HG03103 (cell line): ENCODE data around the gene SMARCC1.
"Not testable (repeated sequence)": the region's sequence is repeated elsewhere in the genome, so short reads cannot be mapped to it uniquely, and the experiment has no call there.

Experiments
- ATAC-seq: cut with Tn5 transposase; IDR thresholded peaks from one replicate; pipeline ENCODE4 v1.9.1; 2021; ENCODE audit warnings: low read depth; ENCODE audit not compliant: unreplicated experiment

The SMARCC1 gene

DNA sequence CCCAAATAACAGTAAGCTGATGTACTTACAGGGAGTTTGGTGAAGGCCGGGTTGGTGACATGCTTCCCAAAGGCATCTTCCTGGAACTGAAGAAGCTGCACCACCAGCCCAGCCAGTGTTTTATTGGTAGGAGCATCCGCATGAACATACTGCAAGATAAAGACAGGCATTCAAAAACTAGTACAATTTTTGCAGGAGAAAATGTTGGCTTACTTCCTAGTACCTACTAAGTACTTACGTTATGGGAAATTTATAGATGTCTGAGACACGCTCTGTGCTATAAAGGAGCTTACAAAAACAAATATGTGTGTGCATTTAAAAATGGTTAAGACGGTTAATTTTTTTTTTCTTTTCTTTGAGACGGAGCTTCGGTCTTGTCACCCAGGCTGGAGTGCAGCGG, 8.9 kb downstream of the SMARCC1 start:
- no peak for ATAC-seq

DNA sequence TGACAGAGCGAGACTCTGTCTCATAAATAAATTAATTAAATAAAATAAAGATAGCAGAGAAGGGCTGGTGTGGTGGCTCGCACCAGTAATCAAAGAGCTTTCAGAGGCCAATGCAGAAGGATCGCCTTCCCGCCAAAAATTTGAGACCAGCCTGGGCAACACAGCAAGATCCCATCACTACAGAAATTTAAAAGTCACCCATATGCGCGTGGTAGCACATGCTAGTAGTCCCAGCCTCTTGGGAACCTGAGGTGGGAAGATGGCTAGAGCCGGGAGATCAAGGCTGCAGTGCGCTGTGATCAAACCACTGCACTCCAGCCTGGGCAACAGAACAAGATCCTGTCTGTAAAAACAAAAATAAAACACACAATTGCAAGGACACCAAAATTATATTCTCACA, 9.6 kb downstream of the SMARCC1 start:
- no peak for ATAC-seq

DNA sequence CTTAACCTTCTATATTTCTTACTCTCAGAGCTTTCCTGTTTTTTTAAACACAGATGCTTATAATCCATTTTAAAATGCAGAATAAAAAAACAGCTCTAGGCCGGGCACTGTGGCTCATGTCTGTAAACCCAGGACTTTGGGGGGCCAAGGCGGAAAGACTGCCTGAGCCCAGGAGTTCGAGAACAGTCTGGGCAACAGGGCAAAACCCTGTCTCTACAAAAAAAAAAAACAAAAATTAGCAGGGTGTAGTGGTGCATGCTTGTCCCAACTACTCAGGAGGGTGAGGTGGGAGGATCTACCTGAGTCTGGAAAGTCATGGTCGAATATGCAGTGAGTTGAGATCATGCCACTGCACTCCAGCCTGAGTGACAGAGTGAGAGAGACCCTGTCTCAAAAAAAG, 15.5 kb downstream of the SMARCC1 start:
- ATAC-seq, result no peak

DNA sequence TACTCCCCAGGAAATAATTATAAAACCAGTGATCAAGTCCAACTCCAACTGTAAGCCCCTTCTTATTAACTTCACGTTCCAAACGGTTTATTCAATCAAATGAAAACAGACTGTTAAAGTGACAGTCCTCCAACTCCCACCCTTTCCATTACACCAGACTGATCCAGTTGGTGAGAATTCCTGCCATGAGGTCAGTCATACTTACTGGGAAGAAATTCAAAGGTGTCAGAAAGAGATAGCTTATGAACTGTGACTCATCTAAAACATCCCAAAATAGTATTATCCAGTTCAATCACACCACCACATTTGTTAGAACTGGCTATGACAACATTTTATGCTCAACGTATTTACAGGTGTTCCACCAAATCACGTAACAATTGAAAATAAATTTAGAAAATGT, 19.5 kb downstream of the SMARCC1 start:
- no peak for ATAC-seq

DNA sequence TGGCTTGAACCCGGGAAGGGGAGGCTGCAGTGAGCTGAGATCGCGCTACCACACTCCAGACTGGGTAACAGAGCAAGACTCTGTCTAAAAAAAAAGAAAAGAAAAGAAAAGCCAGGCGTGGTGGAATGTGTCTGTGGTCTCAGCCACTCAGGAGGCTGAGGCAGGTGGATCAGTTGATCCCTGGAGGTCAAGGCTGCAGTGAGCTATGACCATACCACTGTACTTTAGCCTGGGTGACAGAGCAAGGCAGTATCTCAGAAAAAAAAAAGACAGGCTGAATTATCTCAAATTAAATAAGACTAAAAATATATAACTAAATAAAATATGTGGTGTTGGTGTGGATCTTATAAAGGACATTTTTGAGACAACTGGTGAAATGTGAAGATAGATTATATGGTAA, 20.6 kb downstream of the SMARCC1 start:
- ATAC-seq, result no peak

DNA sequence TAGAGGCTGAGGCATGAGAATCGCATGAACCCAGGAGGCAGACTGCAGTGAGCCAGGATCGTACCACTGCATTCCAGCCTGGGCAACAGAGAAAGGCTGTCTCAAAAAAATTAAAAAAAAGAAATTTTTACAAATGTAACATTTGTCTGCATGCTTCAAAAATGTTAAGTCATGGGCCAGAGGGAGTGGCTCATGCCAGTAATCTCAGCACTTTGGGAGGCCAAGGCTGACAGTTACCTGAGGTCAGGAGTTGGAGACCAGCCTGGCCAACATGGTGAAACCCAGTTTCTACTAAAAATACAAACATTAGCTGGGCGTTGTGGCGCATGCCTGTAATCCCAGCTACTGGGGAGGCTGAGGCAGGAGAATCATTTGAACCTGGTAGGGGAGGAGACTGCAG, 21.5 kb downstream of the SMARCC1 start:
- not testable (repeated sequence) for ATAC-seq

DNA sequence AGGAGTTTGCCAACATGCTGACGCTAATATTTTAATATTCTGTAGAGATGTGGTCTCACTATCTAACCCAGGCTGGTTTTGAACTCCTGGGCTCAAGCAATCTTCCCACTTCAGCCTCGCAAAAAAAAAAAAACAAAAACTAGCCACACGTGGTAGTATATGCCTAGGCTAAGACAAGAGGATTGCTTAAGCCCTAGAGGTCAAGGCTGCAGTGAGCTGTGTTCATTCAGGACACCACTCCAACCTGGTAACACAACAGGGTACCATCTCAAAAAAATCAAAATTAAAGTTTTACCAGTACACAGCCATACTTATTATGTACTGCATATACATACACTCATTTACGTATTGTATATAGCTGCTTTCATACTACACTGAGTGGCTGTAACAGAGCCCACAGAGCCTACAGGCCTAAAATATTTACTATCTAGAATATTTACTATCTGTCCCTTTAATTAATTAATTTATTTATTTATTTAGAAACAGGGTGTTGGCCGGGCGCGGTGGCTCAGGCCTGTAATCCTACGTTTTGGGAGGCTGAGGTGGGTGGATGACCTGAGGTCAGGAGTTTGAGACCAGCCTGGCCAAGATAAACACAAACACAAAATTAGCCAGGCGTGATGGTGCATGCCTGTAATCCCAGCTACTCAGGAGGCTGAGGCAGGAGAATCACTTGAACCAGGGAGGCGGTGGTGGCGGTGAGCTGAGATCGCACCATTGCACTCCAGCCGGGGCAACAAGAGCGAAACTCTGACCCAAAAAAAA, 23.2 kb downstream of the SMARCC1 start:
- ATAC-seq, result no peak

DNA sequence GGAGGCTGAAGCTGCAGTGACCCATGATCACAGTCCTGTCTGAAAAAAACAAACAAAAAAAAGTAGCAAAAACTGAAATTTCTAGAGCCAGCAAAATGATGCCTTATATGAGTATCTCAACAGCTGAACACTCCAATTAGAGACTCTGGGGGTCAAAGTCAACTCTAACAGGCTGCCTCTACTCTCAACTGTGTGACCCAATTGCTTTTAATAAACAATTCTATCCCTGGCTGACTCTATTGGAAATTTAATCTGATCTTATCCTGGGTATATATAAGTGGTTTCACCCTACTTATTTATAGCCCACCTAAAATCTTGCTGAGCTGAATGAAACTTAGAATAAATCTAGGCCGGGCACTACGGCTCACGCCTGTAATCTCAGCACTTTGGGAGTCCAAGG, 29.0 kb downstream of the SMARCC1 start:
- no peak for ATAC-seq

DNA sequence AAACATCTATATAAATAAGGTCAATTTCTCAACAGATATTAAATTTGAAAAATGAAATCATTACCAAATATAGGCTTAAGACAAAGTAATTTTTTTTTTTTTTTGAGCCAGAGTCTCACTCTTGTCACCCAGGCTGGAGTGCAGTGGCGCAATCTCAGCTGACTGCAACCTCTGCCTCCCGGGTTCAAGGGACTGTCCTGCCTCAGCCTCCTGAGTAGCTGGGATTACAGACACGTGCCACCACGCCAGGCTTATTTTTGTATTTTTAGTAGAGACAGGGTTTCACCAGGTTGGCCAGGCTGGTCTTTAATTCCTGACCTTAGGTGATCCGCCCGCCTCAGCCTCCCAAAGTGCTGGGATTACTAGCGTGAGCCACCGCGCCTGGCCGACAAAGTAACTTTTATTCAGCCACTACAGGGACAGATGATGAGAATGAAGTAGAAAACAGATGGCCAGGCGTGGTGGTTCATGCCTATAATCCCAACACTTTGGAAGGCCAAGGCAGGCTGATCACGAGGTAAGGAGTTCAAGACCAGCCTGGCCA, 30.8 kb downstream of the SMARCC1 start:
- not testable (repeated sequence) for ATAC-seq

DNA sequence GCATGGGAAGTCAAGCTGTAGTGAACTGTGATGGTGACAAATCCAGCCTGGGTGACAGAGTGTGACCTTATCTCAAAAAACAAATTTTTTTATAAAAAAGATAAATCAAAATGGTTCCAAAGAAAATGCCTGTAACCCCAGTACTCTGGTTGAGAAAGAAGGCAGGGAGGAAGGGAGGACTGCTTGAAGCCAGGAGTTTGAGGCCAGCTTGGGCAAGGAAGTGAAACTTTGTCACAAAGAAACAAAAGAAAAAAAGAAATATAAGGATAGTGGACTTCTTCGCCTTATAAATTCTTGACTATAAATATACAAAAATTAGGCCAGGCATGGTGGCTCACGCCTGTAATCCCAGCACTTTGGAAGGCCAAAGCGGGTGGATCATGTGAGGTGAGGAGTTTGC, 34.1 kb downstream of the SMARCC1 start:
- no peak for ATAC-seq

DNA sequence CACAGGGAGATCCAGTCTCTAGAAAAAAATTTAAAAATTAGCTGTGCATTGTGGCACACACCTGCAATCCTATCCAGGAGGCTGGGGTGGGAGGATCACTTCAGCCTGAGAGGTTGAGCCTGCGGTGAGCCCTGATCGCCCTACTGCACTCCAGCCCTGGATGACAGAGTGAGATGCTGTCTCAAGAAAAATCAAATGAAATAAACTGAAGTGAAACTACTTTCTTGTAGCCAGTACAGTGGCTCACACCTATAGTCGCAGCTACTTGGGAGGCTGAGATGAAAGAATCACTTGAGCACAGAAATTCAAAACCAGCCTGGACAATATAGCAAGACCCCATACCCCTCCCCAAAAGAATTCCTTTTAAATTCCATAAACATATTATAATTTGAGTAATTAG, 35.4 kb downstream of the SMARCC1 start:
- ATAC-seq, result no peak

DNA sequence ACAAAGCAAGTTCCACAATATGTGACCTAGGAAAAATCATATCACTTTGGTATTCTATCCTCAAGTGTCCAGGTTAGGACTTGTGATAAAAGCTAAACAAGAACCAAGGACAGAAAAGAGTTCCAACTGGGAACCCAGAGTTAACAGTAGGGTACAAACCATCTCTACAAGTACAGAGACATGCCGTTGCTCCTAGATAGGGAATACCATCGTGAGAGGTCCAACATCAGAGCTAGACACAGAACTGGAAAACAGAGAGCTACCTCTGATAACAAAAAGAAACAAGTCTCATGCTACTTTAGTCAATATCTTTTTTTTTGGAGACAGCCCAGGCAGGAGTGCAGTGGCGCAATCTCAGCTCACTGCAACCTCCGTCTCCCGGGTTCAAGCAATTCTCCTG, 37.8 kb downstream of the SMARCC1 start:
- no peak for ATAC-seq

DNA sequence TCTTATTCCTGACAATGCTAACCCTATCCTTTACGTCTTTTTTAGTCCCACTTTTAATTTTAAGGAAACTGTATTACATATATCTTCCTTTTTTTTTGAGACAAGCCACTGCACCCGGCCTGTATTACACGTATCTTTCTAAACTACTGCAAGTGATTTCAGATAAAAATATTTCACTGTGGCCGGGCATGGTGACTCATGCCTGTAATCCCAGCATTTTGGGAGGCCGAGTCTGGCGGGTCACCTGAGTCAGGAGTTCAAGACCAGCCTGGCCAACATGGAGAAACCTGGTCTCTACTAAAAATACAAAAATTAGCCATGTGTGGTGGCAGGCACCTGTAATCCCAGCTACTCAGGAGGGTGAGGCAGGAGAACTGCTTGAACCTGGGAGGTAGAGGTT, 38.3 kb downstream of the SMARCC1 start:
- not testable (repeated sequence) for ATAC-seq

DNA sequence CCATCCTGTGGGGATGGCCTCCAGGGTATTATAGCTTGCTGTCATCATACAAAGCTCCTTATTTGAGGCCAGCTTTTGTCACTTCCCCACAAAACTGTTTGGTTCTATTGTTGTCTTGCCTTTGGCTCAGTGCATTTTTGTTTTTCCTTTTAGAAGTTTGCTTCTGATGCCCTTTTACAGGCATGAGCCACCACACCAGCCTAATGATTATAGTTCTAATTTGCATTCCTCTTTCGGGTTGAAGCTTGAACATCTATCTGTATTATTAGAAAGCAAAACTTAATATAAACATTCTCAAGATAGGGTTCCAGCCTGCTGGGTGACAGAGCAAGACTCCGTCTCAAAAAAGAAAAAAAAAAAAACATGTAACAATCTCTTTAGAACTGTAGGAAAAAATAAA, 39.8 kb downstream of the SMARCC1 start:
- ATAC-seq, result no peak

DNA sequence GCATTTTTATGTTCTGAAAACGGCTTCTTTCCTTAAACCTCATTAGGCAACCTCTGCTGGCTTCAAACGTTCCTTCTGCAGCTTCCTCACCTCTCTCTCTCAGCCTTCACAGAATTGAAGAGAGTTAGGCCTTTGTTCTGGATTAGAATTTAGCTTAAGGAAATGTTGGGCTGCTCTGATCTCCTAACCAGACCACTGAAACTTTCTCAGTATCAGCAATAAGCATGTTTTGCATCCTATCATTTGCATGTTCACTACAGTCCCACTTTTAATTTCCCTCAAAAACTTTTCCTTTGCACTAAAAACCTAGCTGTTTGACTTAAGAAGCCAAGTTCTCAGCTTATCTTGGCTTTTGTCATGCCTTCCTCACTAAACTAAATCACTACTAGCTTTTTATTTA, 49.5 kb downstream of the SMARCC1 start:
- no peak for ATAC-seq

DNA sequence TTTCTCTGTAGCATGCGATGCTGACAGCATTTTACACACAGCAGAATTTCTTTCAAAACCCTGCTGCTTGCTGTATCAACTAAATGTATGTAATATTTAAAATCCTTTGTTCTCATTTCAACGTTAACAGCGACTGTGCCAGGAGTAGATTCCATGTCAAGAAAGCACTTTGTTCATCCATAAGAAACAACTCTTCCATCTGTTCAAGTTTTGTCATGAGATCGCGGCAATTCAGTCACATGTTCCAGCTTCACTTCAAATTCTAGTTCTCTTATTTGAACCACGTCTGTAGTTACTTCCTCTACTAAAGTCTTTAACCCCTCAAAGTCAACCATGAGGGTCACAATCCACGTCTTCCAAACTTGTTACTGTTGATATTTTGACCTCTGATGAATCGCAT, 50.6 kb downstream of the SMARCC1 start:
- ATAC-seq, result no peak

DNA sequence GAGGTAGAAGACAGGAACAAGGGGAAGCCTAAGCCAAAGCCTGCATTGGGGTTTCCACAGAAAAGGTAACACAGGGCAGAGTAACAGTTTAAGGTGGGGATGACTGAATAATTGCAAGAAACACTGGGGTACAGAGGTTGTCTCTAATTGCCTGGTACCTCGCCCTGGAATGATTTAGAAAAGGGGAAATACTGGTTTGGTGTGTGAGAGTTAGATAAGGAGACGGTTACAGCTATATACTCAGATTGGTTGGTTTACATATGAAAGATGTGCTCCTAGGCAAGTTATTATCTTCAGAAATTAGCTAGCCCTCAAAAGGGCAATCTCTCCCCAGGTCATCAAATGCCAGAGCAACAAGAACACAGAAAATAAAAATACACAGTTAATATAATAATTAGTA, 58.8 kb downstream of the SMARCC1 start:
- no peak for ATAC-seq

DNA sequence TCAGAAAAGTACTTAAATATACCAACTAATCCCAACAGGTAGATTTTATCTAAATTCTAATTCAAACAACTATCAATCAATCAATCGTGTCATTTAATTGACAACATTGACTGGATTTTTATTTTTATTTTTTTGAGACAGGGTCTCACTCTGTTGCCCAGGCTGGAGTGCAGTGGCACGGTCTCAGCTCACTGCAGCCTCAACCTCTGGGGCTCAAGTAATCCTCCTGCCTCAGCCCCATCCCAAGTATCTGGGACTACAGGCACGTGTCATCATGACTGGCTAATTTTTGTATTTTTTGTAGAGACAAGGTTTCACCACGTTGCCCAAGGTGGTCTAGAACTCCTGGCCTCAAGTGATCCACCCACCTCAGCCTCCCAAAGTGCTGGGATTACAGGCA, 64.2 kb downstream of the SMARCC1 start:
- not testable (repeated sequence) for ATAC-seq

DNA sequence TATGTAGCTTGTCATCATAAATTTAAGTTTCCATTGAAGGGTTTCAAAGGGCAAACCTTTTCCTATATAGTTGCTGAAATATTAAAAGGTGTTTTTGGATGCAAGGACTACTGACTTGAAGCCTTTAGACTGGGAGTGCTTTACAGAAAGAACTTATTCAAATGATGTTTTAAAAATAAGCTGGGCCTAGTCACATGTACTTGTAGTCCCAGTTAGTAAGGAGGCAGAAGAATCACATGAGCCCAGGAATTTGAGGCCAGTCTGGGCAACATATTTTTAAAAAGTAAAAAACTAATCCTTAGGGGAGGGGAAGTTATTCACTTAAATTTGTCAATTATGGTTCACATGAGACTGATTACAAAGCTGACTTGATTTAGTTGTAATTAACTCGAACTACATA, 65.0 kb downstream of the SMARCC1 start:
- ATAC-seq, result no peak

DNA sequence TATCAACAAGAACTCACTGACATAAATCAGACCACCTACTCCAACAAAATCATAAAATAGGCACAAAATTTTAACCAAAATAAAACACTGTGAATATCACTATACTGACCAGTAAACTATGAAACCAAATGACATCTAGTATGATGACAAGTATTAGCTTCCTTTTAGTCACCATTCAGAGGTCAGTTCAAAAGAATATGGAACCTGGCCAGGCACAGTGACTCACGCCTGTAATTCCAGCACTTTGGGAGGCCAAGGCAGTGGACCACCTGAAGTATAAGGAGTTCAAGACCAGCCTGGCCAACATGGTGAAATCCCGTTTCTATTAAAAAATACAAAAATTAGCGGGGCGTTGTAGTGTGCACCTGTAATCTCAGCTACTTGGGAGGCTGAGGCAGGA, 65.8 kb downstream of the SMARCC1 start:
- ATAC-seq, result no peak

DNA sequence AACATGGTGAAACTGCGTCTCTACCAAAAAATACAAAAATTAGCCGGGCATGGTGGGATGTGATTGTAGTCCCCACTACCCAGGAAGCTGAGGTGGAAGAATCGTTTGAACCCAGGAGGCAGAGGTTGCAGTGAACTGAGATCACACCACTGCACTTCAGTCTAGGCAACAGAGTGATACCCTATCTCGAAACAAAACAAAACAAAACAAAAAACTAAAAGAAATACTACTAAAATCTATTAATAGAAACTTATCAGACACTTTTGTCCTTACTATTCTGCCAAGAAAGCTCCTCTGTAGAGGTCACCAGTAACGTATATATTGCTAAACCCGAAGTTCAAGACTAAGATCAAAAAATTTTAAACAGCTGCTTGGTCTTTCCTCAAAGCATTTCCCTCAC, 67.1 kb downstream of the SMARCC1 start:
- ATAC-seq, result no peak

DNA sequence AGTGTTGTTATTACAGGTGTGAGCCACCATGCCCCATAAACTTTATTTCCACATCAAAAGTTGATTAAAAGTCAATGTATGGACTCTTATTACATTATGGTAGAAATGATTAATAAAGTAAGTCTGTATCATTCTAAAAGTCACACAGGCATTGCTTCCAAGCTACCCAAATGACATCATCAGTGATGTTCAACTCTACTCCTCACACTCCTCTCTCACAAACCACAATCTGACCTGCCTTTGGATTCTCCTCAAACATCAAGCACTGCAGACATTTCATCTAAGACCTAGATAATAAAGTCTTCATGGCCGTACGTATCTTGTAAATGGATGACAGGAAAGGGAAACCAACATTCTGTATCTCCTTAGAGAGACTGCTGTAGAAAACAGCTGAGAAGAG, 68.0 kb downstream of the SMARCC1 start:
- no peak for ATAC-seq

DNA sequence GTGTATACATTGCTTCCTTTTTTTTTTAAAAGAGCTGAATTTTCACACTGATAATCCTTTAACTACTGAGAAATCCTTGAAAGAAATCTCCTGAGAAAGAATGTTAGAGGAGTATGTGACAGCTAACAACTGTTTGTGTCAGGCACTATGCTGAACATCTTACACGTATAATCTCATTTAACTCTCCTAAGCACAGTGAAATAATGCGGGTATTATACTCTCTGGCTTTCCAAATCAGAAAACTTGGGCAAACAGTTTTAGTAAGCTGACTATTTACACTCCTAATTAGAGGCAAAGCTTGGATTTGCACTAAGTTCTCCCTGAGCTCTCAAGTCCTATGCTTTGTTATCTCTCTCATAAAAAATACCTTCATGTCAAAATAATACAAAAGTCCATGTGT, 69.3 kb downstream of the SMARCC1 start:
- no peak for ATAC-seq
